GM12891 (cell line): ENCODE data around the gene ATG4C.

Source experiments
- PAX5 ChIP-seq: IDR thresholded peaks from 2 replicates; pipeline ENCODE4 v1.6.1; 2011; ENCODE audit warnings: low read length, moderate library complexity, mild to moderate bottlenecking; ENCODE audit not compliant: insufficient read depth, severe bottlenecking
- POLR2A ChIP-seq: IDR thresholded peaks from 2 replicates; pipeline ENCODE4 v1.6.1; 2011; ENCODE audit warnings: low read depth, low read length, control low read depth
- POLR2AphosphoS5 ChIP-seq: IDR thresholded peaks from 2 replicates; pipeline ENCODE4 v1.6.1; 2011; ENCODE audit warnings: low read depth, low read length, control low read depth
- POU2F2 ChIP-seq: IDR thresholded peaks from 2 replicates; pipeline ENCODE4 v1.6.1; 2011; ENCODE audit warnings: low read depth, mild to moderate bottlenecking, control low read depth, low read length, moderate library complexity
- SPI1 ChIP-seq: IDR thresholded peaks from 2 replicates; pipeline ENCODE4 v1.6.1; 2011; ENCODE audit warnings: low read depth, low read length, control low read depth
- TAF1 ChIP-seq: IDR thresholded peaks from 2 replicates; pipeline ENCODE4 v1.6.1; 2011; ENCODE audit warnings: low read depth, low read length, control low read depth

DNA sequence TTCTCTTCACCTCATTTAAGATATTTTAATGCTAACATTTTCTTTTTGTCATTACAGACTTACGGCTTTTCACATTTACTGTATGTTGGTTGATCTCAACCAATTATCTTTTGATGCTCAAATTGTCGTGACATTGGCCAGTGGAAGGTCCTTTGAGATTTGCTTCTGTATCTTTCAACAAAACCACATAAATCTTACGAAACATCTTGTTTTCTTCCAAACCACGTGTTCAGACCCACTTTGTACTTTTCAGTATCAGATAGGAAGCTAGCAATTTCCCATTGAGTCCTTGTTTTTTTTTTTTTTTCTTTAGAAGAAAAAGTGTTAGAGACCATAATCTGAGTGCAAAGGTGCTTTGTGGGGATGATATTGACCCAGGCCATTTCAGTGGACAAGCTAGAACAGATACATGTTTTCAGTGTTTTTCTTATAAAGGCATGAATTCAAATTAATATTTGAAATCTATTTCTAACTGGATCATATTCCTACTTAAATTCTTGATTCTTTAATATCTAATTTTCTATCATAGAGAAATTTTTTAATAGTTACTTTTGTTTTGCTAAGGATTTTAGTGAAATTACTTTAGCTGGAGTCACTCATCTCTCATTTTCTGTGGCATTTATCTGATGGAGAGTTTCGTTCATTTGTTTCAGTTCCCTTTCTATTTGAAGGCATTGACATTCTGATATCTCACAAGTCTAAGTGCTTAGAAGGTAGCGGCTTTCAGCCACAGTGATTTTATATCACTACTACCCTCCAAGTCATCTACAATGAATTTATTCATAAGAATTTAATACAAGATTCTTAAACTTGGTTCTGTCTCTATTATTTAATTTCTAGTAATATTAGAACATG lies 26.7 kb downstream of the ATG4C start:
- TF ChIP-seq TAF1 (no peak), POLR2AphosphoS5 (no peak), POLR2A (no peak), POU2F2 (no peak), SPI1 (peak; percentile 98), PAX5 (no peak)
